VCaP (cell line): ENCODE measurements around the gene DBN1.

Experiments used
- H3K27ac ChIP-seq: fragments of 450-650 bp; 2 replicates; pipeline ENCODE4 v1.5.1; 2017
- CTCF ChIP-seq: fragments of 450-650 bp; conservative IDR thresholded peaks from 2 replicates; pipeline ENCODE4 v1.5.1; 2017; ENCODE audit warnings: mild to moderate bottlenecking, moderate library complexity

DBN1 gene

GRCh38 chr5:177442066-177442826 lies 31.2 kb downstream of the DBN1 start:
- TF ChIP-seq CTCF, result no peak
- H3K27ac ChIP-seq, result peak overlapping the region; percentile 8; the same call in 1 of the 2 replicates

- no peak overlapping the region; the same call in 1 of the 2 replicates for H3K27ac ChIP-seq
- no peak for TF ChIP-seq CTCF
Measured at GRCh38 chr5:177440990-177441780, 32.2 kb downstream of the DBN1 start.

- no peak for TF ChIP-seq CTCF
- H3K27ac ChIP-seq, result no peak overlapping the region
Measured at GRCh38 chr5:177440211-177440989, 33.0 kb downstream of the DBN1 start.

- TF ChIP-seq CTCF, result no peak
- H3K27ac ChIP-seq, result no peak overlapping the region
Measured at GRCh38 chr5:177439518-177440053, 33.8 kb downstream of the DBN1 start.

- no peak for TF ChIP-seq CTCF
- no peak overlapping the region for H3K27ac ChIP-seq
Measured at GRCh38 chr5:177438468-177438867, 35.0 kb downstream of the DBN1 start.

GRCh38 chr5:177437623-177438022 lies 35.8 kb downstream of the DBN1 start:
- TF ChIP-seq CTCF, result no peak
- no peak overlapping the region for H3K27ac ChIP-seq
